Stimulated activated CD8-positive, alpha-beta memory T cell treated with anti-CD3 and anti-CD28 coated beads, Interleukin-12 subunit alpha, Interleukin-12 subunit beta, amount 100 ng/mL, for 24 hours (primary cell): Measurements from ENCODE around the gene CTLA4.
"Not testable (repeated sequence)": the region's sequence is repeated elsewhere in the genome, so short reads cannot be mapped to it uniquely, and the experiment has no call there.

Experiments
- DNase-seq: peaks from one replicate; pipeline ENCODE4 v3.0.0-alpha.2; 2020; ENCODE audit errors: extremely low read depth

The CTLA4 gene

DNA sequence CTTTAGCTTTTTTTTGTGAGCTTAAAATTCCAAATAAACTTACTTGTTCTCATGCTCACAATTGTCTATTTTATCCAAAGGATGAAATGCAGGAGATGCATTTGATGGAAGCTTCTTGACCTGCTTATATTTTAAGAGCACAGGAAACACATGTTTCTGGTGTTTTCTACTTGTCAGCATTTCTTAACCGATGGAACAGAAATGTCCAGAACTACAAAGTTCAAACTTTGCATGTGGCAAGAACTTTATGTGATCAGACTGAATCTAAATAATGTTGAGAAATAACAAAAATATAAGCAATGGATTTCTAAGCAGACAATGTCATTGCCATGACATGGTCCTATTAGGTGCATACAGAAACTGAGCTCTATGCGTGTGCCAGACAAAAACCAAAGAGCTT lies 9.9 kb upstream of the CTLA4 start:
- no peak for DNase-seq

DNA sequence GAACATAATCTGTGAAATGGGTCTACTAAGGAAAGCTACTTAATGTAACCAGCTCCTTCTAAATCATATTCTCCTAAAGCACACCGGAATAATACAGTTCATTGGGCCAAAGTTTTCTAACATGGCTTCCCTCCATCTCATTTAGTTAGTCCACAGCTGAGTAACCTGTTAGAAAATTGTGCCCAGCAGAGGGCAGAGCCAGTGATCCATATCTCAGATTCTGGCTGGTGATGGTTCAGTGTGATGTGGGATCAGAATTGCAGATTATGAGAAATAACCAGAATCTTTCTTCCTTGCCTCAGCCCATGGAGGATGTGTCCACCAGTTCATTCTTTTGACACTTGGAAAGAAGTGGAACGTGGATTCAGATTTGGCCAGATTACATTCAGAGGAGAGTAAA lies 9.4 kb upstream of the CTLA4 start:
- no peak for DNase-seq

DNA sequence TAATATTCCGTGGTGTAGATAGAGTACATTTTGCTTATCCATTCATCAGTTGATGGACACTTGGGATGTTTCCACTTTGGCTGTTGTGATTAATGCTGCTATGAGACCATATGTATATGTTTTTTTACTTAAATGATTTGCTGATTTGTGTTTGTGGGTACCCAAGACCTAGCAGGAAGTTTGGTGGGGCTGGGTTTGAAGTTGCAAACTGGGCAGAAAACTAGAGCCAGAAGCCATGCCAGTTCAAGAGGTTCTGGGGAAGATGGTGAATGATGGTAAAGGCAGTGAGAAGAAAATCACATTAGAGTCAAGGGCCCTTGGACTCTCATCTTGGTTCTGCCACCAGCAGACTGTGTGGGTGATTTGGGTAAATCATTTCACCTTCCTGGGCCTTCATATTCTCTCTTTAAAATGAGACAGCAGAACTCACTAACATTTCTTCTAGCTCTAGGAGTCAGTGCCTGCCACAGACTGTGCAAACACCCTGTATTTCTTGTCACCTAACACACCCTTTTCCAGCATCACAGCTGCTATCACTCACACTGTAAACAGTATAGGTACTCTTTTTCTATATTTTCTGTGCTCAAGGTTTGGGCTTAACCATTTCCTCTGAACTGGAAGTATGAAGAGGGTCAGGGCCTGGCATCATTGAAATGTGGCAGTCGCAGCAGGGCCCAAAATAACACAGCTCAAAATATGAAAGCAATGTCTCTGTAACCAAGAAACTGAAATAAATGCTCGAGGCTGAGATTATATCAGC lies 8.4 kb upstream of the CTLA4 start:
- DNase-seq, result no peak

GRCh38 chr2:203861197-203861596 lies 6.4 kb upstream of the CTLA4 start:
- no peak for DNase-seq

DNA sequence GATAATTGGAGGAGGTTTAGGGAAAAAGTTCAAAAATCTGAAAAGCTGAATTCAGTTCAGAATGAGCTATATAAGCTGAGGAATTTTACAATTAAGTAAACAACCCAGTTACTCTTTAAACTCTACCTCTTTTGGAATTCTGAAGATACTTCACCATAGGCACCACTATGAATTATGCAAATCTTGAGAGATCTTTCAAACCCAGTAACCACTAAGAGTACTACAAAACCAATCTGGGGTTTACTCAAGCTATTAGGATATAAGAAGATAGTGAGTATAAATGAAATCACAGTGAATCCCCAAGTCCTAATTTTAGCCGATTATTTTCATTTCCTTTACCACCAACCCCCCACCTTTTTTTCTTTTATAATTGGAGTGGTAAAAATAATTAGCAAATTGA lies 6.0 kb upstream of the CTLA4 start:
- DNase-seq, result no peak

DNA sequence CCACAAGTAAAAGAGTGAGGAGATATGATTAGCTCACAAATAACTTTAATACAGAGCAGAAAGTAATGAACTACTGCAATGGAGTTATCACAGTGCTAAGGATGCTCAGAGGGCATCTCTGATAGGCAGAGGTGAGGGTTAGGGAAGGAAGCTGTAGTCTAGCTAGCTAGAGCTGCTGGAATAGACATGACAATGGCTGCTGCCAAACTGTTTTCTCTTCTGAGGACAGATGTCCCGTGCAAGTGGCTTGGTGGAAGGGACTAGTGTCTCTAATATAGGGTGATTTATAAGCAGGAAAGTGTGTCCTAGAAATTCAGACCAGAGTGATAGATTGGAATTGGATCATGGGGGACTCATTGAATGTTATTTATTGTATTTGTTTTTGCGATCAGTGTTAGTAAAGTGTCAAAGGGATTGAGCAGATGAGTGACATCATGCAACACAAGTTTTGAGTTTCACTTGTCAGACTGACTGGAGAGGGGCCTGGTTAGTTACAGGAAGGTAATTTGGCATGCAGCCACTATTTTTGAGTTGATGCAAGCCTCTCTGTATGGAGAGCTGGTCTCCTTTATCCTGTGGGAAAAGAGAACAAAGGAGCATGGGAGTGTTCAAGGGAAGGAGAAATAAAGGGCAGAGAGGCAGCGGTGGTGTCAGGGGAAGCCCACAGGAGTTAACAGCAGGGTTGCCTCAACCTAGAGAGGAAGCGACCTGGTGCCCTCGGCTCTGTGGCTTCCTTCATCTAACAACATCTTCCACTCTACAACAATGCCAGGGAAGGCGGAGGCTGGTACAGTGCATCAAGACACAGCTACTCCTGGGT lies 1.9 kb downstream of the CTLA4 start:
- DNase-seq, result no peak

- DNase-seq, result no peak
Measured at GRCh38 chr2:203870481-203870880, 2.9 kb downstream of the CTLA4 start.

GRCh38 chr2:203870941-203871340 lies 3.4 kb downstream of the CTLA4 start:
- no peak for DNase-seq

DNA sequence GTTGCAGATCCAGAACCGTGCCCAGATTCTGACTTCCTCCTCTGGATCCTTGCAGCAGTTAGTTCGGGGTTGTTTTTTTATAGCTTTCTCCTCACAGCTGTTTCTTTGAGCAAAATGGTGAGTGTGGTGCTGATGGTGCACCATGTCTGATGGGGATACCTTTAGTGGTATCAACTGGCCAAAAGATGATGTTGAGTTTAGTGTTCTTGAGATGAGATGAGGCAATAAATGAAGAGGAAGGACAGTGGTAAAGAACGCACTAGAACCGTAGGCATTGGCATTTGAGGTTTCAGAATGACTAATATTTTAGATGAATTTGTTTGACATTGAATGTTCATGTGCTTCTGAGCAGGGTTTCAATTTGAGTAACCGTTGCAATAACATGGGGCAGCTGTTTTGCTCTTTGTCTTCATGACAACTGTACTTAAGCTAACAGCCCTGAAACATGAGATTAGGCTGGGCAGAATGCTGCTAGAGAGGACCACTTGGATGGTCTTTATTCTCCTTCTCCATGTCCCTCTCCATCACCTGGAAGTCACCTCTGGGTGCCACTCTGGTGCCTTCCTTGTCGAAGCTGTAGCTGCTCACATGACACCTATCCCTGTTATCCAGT lies 3.9 kb downstream of the CTLA4 start:
- no peak for DNase-seq

GRCh38 chr2:203873461-203873860 lies 5.9 kb downstream of the CTLA4 start:
- DNase-seq, result no peak

DNA sequence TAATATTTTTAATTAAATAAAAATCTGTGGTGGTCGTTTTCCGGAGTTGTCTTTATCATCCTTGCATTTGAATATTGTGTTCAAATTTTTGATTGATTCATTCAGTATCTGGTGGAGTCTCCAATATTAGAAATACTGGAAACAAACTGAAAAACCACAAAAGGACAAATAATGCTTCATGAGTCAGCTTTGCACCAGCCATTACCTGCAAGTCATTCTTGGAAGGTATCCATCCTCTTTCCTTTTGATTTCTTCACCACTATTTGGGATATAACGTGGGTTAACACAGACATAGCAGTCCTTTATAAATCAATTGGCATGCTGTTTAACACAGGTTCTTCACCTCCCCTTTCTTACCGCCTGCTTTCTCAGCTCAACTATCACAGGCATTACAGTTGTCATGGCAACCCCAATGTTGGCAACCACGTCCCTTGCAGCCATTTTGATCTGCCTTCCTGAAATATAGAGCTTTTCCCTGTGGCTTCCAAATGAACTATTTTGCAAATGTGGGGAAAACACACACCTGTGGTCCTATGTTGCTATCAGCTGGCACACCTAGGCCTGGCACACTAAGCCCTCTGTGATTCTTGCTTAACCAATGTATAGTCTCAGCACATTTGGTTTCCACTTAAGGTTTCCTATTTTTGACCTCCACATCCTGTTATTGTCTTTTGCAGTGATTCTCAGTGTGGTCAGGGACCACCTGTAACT lies 6.5 kb downstream of the CTLA4 start:
- DNase-seq, result no peak

GRCh38 chr2:203875471-203875870 lies 7.9 kb downstream of the CTLA4 start:
- DNase-seq, result no peak

- no peak for DNase-seq
Measured at GRCh38 chr2:203876328-203876727, 8.8 kb downstream of the CTLA4 start.

DNA sequence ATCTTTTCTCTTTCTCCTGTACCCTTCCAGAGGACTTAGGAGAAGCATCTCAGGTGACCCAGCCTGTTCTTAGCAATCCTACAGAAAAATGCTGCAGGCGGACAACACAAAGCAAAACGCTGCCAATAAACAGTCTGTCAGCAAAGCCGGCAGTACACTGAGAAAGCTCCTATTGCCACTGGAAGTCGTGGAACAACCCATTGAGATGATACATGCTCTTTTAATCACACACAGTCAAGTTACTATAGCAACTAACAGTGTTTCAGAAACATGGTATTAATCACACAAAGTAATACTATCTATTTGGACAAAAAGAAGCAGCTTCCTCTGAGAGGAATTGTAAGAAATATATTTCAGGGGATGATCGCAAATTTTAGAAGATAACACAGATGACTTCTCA lies 10.5 kb downstream of the CTLA4 start:
- DNase-seq, result no peak

DNA sequence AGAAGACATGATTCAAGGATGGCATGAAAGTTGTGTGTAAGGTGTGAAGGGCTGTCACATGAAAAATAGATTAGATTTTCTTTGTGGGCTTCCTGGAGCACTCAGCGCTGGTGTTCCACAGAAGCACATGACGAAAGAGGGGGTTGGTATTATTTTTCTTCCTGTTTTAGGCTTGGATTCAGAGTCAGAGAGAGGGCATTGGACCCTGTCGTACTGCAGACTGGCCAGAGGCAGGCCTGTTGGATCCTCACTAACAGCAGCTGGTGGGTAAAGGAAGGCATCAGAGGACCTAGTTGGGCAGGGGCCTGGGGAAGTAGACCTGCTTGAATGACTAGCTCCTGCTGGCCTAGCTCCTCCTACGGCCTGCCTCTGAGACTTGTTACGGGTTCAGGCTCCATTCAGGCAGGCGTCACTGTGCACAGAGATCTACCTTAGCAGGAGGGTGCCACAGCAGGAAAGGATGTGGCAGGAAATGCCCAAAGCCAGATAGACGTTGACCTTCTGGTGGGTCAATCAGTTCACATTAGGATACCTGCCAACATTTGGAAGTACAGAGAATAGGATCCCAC lies 13.1 kb downstream of the CTLA4 start:
- DNase-seq, result no peak

DNA sequence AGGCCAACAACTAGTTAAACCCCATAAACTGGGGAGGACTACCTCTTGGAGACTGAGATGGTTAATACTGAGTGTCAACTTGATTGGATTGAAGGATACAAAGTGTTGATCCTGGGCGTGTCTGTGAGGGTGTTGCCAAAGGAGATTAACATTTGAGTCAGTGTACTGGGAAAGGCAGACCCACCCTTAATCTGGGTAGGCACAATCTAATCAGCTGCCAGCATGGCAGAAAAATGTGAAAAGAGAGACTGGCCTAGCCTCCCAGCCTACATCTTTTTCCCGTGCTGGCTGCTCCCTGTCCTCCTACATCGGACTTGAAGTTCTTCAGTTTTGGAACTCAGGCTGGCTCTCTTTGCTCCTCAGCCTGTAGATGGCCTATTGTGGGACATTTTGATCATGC lies 13.6 kb downstream of the CTLA4 start:
- DNase-seq, result not testable (repeated sequence)

GRCh38 chr2:203882551-203882950 lies 15.0 kb downstream of the CTLA4 start:
- no peak for DNase-seq

DNA sequence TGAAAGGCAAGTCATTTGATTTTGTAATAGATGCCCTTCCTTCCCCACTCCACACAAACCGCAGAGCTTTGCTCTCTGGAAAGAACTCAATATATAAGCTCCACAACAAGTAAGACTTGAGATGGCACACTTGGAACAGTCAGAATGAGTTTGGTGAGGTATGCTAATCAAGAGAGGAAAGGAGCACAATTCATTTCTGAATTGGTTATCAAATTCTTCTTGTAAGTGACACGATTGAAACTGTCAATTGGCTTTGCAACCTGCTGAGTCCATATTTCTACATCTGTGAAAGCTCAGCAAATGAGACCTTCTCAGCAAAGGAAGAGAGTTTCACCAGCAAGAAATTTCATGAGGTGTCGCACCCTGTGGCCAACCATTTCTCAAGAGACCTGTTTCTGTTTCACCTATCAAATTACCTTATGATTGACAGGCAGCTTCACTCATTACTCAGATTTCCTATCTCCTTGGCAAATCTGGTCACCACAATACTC lies 19.1 kb downstream of the CTLA4 start:
- no peak for DNase-seq

DNA sequence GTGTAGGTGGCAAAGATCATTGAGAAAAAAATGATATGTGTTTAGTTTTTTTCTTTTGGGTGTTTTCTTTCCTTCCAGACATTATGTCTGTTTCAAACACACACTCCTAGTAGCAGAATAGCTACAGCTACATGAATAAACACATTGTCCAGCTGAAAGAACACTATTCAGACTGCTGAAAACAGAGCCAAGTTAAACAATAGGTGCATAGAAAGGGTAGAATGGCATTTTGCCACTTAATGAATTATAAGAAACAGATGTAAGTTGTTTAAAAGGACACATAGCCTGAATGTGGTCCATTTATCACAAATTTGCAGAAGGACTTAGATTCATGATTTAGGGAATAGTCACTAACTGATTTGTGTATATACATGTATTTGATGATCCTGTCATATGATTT lies 20.1 kb downstream of the CTLA4 start:
- DNase-seq, result no peak

DNA sequence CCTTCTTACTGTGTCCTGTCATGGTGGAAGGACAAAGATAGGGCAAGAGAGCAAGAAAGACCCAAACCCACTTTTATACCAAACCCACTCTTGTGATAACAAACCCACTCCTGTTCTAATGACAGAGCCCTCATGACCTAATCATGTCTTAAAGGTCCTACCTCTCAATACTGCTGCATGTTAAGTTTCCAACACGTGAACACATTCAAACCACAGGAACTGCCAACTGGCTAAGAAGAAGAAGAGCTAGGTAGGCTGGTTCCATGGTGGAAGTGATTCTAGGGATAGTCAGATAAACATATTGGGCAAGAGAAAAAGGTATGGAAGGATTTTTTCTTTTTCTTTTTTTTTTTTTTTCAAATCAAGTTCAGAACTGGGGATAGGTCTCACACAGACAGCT lies 22.0 kb downstream of the CTLA4 start:
- no peak for DNase-seq

DNA sequence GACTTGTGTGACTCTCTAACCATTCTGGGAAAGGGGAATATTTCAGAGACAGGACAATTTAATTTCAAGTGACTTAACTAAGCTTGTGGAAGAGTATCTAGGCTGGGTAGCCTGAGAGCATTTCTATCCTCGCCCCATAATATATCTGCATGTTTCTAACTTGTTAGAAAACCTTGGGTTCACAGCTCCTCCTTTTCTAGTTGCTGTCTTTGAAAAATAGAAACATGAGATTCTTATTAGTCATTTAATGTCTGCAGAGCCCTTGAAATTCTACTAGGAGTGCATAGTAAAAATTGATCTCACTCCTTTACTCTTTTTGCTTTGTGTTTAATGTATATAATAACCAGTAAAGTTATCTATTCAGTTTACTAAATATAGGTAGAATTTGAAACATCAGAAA lies 22.4 kb downstream of the CTLA4 start:
- no peak for DNase-seq

DNA sequence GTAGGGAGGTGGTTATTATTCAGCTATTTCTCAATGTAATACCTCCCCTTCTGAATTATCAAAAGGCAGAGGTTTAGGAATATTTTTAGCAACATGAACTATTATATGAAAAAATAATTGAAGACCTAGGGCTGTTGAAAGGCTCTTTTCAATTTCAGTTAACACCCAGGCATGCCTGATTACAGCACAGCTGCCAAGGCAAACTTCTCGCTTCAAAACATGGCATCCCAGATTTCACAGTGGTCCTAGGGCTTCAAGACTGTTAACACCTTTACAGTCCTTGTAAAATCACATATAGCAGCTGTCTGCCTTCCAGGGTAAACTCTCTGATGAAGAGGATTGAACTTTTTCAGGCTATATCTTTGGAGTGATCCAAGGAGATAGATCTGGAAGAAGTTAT lies 23.2 kb downstream of the CTLA4 start:
- DNase-seq, result no peak
